Smooth muscle cell (in vitro differentiated cells): ENCODE data around the gene MORN3. TPM values are rescaled to one million over a fixed set of nuclear protein-coding genes. Genes with fewer than 3 reads are reported as not detected.
A peak's percentile ranks its signal among the peaks of the same experiment; 100 is the strongest.

ENCODE experiments used
- DNase-seq: peaks from one replicate; lab custom pipeline; 2025; ENCODE audit not compliant: unreplicated experiment; lab: John Stamatoyannopoulos, UW
- H2AFZ ChIP-seq: fragments of 200-600 bp; sonication (generic); 2 replicates; pipeline ENCODE4 v1.6.0; 2016; ENCODE audit warnings: antibody characterized with exemption, low read depth, mild to moderate bottlenecking
- H3F3A ChIP-seq: fragments of 200-600 bp; sonication (generic); 2 replicates; pipeline ENCODE4 v1.6.0; 2017; ENCODE audit warnings: antibody characterized with exemption, low read depth
- H3K27ac ChIP-seq: fragments of 200-600 bp; sonication (generic); 2 replicates; pipeline ENCODE4 v1.5.1; 2016; ENCODE audit warnings: low read depth, mild to moderate bottlenecking
- H3K27me3 ChIP-seq: fragments of 200-600 bp; sonication (generic); 2 replicates; pipeline ENCODE4 v1.6.1; 2016; ENCODE audit warnings: low read depth, mild to moderate bottlenecking
- H3K36me3 ChIP-seq: fragments of 200-600 bp; sonication (generic); 2 replicates; pipeline ENCODE4 v1.5.1; 2016; ENCODE audit warnings: low read depth
- H3K4me1 ChIP-seq: fragments of 200-600 bp; sonication (generic); 2 replicates; pipeline ENCODE4 v1.5.1; 2016; ENCODE audit warnings: low read depth
- H3K4me2 ChIP-seq: fragments of 200-600 bp; sonication (generic); 2 replicates; pipeline ENCODE4 v1.6.0; 2016; ENCODE audit warnings: mild to moderate bottlenecking
- H3K4me3 ChIP-seq: fragments of 200-600 bp; sonication (generic); 2 replicates; pipeline ENCODE4 v1.5.1; 2016; ENCODE audit warnings: mild to moderate bottlenecking
- H3K79me2 ChIP-seq: fragments of 200-600 bp; sonication (generic); 2 replicates; pipeline ENCODE4 v1.6.0; 2016; ENCODE audit warnings: low read depth, mild to moderate bottlenecking
- H3K9ac ChIP-seq: fragments of 200-600 bp; sonication (generic); 2 replicates; pipeline ENCODE4 v1.6.0; 2016; ENCODE audit warnings: low read depth
- H3K9me3 ChIP-seq: fragments of 200-600 bp; sonication (generic); replicated peaks from 2 replicates; pipeline ENCODE4 v1.5.1; 2016; ENCODE audit warnings: low read depth
- H4K20me1 ChIP-seq: fragments of 200-600 bp; sonication (generic); 2 replicates; pipeline ENCODE4 v1.6.0; 2016; ENCODE audit warnings: low read depth
- CTCF ChIP-seq: fragments of 200-600 bp; sonication (generic); IDR thresholded peaks from 2 replicates; pipeline ENCODE4 v1.5.1; 2017; ENCODE audit warnings: borderline replicate concordance, mild to moderate bottlenecking, antibody characterized with exemption; ENCODE audit not compliant: insufficient read depth, poor library complexity, severe bottlenecking
- WGBS: methylation state at CpG from one replicate; pipeline ENCODE4 v1.1.7; 2016; ENCODE audit warnings: low lambda C conversion rate; 5-methylcytosine and 5-hydroxymethylcytosine counted together
- polyA plus RNA-seq: library from polyadenylated mRNA; unstranded; fragments of >200 nt; fragmentation: Nextera tagmentation; extraction: Ambion mirVana; gene quantifications from 2 replicates; pipeline ENCODE4 v1.2.1, GENCODE V29; 2016
- total RNA-seq: library from RNA; depleted of rRNA; stranded (reverse); fragments of >200 nt; gene quantifications from 2 replicates; pipeline ENCODE4 v1.2.3, GENCODE V29; 2014

MORN3 gene
- total and polyA plus RNA-seq, 2 experiments from 2014 or later = 0.18 to 2.0 TPM

- DNase-seq = no peak
- TF ChIP-seq CTCF = no peak
- peak overlapping the region; percentile 2 for H3K27ac ChIP-seq
- H4K20me1 ChIP-seq = no peaks in the 10 kb centered on the region
- H3K9me3 ChIP-seq = no peaks in the 10 kb centered on the region
- no peaks in the 10 kb centered on the region for H3K27me3 ChIP-seq
- WGBS = 82% methylated on average over 5 of the region's 5 CpGs
- no peaks in the 10 kb centered on the region for H3K36me3 ChIP-seq
- no peaks in the 10 kb centered on the region for H3K79me2 ChIP-seq
- no peak overlapping the region for H2AFZ ChIP-seq
- no peak overlapping the region for H3K9ac ChIP-seq
- H3K4me3 ChIP-seq = peak overlapping the region; percentile 49
- H3F3A ChIP-seq = peaks cover 18% of the 10 kb centered on the region
- H3K4me1 ChIP-seq = peaks cover 26% of the 10 kb centered on the region
- peak overlapping the region; percentile 82 for H3K4me2 ChIP-seq
Observed at GRCh38 chr12:121628536-121628935, 40.9 kb downstream of the MORN3 start.

GRCh38 chr12:121628037-121628436 is 41.4 kb downstream of the MORN3 start:
- Histone ChIP-seq H3K27me3 (no peaks in the 10 kb centered on the region), H3K4me1 (peaks cover 21% of the 10 kb centered on the region), H3K4me2 (peak overlapping the region; percentile 82), H4K20me1 (no peaks in the 10 kb centered on the region), H3K4me3 (peak overlapping the region; percentile 49), H3K9ac (no peak overlapping the region), H2AFZ (peak overlapping the region; percentile 58), H3K36me3 (no peaks in the 10 kb centered on the region), H3K27ac (peak overlapping the region; percentile 49), H3K79me2 (no peaks in the 10 kb centered on the region), H3F3A (peaks cover 18% of the 10 kb centered on the region), H3K9me3 (no peaks in the 10 kb centered on the region)
- DNase-seq = peak; percentile 6
- no peak for TF ChIP-seq CTCF
- 22% methylated on average over 8 of the region's 8 CpGs for whole genome bisulfite sequencing

GRCh38 chr12:121626853-121627640 is 42.4 kb downstream of the MORN3 start:
- Histone ChIP-seq H3K9me3 (no peaks in the 10 kb centered on the region), H3K79me2 (no peaks in the 10 kb centered on the region), H3K27me3 (no peaks in the 10 kb centered on the region), H3K9ac (peak overlapping the region; percentile 52), H3F3A (peaks cover 18% of the 10 kb centered on the region), H4K20me1 (no peaks in the 10 kb centered on the region), H3K4me3 (peak overlapping the region; percentile 49), H3K27ac (peak overlapping the region; percentile 49), H3K36me3 (no peaks in the 10 kb centered on the region), H3K4me1 (peaks cover 16% of the 10 kb centered on the region), H2AFZ (peak overlapping the region; percentile 58), H3K4me2 (peak overlapping the region; percentile 82)
- DNase-seq = peak; percentile 83
- under 1% methylated on average over 27 of the region's 53 CpGs for WGBS
- TF ChIP-seq CTCF = no peak
